Activated gamma-delta T cell treated with Interleukin-2 at 50 U/mL for 16 hours (primary cell): ENCODE results near the gene PLCB3.

Experiments
- DNase-seq: peaks from one replicate; pipeline ENCODE4 v3.0.0-alpha.2; 2020

PLCB3 gene

GRCh38 chr11:64251016-64251752 is at the start of gene PLCB3:
Gene PLCB3 (plus strand): TSS chr11:64251530. CDS start chr11:64251650, 120 bp downstream.
- DNase-seq: peak; percentile 59

DNA sequence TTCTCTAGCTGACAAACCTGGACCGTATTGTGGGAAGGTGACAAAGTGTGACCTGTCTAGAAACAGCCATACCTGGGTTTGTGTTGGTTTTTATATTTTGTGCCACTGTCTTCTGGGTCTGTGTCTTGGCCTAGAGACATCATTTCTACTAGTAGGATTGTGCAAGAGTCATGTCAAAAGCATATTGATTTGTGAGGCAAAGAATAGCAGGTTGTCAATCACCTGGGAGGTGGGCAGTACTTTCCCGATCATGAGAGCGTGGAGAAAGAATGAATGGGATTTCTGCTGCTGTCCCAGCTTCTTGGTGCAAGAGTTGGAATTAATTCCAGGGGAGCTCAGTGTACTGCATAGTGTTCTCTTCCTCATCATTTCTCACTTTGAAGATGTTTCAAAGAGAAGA is 49.8 kb upstream of the PLCB3 start:
- DNase-seq: no peak

DNA sequence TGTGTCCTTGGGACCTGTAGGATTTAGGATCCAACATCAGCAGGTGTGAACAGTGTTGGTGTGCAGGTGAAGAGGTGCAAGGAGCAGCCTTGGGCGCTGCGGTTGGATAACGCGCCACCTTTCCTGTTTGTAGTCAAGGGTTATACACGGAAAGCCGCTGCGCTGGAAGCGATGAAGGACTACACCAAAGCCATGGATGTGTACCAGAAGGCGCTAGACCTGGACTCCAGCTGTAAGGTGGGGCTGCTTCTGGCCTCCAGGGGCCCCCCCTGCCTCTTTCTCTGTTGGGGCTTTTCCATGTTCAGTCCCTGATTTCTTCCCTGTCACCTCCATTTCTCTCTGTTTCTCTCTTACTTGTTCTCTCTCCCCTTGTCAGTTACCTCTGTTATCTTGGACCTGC is 48.3 kb upstream of the PLCB3 start:
- no peak for DNase-seq

GRCh38 chr11:64203421-64204079 is 47.8 kb upstream of the PLCB3 start:
- DNase-seq: no peak

GRCh38 chr11:64204080-64204440 is 47.3 kb upstream of the PLCB3 start:
- no peak for DNase-seq

DNA sequence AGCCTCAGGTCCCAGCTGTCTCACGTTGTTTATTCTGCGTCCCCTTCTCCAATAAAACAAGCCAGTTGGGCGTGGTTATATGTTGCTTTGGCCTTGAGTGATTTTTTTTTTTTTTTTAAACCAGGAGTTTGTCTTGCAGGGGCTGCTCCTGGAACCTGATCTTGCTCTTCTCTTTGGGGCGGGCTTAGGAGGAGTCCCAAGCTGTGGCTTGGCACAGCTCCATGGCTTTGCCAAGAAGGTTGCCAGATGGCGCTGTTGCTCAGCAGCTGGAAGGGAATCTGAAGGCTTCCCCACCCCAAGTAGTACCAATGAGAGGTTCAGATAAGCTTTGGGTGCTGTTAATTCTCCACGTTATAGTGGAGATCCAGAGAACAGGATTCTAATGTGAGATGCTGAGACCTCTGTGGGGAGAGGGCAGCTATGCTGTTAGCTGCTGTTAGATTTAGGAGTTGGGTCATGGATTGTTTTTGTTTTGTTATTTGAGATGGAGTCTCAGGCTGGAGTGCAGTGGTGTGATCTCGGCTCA is 46.8 kb upstream of the PLCB3 start:
- DNase-seq: peak; percentile 81

- peak; percentile 66 for DNase-seq
Measured at GRCh38 chr11:64206457-64207255, 44.7 kb upstream of the PLCB3 start, which contains the start of gene FERMT3. Gene FERMT3 (plus strand): TSS chr11:64206721. CDS start chr11:64207365, 644 bp downstream.

DNA sequence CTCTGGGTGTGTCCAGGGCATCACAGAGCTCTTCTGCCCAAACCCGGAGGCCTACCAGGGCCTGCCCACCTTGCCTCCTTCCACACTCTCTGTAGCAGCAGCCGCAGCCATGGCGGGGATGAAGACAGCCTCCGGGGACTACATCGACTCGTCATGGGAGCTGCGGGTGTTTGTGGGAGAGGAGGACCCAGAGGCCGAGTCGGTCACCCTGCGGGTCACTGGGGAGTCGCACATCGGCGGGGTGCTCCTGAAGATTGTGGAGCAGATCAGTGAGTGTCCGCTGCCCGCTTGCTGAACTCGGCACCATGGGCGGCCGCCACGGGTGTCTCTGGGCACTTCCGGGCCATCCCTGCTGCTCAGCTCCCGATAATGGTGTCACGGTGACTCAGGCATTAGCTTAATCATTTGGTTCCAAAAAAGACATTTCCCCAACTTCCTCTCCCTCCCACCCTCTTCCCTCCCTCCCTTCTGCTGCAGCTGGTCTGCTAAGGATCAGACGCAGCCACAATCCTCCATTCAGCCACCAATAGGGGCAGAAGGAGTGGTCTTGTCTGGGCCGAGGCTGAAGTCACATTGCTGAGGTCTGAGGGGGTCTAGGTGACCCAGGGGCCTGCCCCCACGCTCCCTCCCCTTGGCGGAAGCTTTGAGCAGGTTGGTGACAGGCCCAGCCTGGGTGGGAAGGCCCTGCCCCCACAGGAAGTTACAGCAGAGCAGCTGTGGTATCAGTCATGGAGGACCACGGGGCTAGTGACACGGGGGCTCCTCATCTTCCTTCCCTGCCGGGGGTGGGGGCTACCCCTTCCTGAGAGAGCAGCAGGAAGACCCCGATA is 43.9 kb upstream of the PLCB3 start:
- DNase-seq: peak; percentile 77

GRCh38 chr11:64208086-64208795 is 43.1 kb upstream of the PLCB3 start:
- no peak for DNase-seq

- DNase-seq: no peak
Measured at GRCh38 chr11:64208796-64209562, 42.4 kb upstream of the PLCB3 start.

GRCh38 chr11:64209563-64209843 is 41.8 kb upstream of the PLCB3 start:
- no peak for DNase-seq

GRCh38 chr11:64210301-64211020 is 40.9 kb upstream of the PLCB3 start:
- DNase-seq: no peak

- no peak for DNase-seq
Measured at GRCh38 chr11:64211181-64211872, 40.0 kb upstream of the PLCB3 start.

DNA sequence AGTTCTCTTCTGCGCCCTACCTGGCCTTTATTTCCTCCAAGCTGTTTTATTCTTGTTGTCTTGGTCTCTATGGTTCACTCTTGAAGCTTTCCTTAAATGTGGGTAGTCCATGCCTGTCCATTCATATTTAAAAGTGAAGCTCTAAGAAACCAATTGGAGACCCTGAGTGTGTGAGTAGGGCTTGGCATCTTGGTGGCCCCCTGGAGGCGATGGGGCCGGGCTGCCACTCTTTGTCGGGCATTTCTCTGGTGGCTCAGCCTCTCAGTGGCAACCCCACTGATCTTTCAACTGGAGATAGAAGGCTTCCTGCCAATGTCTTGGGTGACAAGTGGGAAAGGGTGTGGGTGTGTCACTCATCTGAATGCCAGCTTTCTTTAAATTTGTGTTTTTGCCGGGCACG is 34.5 kb upstream of the PLCB3 start:
- no peak for DNase-seq

- no peak for DNase-seq
Measured at GRCh38 chr11:64218628-64219353, 32.5 kb upstream of the PLCB3 start.

GRCh38 chr11:64219354-64219684 is 32.0 kb upstream of the PLCB3 start:
- no peak for DNase-seq

GRCh38 chr11:64219755-64220154 is 31.6 kb upstream of the PLCB3 start:
- no peak for DNase-seq

DNA sequence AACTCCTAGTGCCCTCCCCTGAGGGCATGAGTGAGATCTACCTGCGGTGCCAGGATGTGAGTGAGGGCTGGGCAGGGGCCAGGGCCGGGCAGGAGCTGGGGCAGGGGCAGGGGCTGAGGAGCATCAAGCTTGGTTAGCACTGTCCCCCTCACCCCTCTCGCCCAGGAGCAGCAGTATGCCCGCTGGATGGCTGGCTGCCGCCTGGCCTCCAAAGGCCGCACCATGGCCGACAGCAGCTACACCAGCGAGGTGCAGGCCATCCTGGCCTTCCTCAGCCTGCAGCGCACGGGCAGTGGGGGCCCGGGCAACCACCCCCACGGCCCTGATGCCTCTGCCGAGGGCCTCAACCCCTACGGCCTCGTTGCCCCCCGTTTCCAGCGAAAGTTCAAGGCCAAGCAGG is 31.1 kb upstream of the PLCB3 start:
- no peak for DNase-seq

DNA sequence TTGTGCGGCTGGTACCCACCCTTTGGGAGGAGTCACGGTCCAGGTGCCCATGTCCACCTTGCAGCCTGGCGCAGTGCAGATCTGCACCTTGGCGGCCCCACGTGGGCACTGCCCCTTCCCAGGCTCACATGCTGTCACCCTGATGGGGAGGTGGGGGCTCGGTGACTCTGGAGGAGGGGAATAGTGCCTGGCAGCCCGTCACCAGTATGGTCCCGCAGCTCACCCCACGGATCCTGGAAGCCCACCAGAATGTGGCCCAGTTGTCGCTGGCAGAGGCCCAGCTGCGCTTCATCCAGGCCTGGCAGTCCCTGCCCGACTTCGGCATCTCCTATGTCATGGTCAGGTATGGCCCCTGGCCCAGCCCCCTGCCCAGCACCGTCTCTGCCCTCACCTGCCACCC is 30.5 kb upstream of the PLCB3 start:
- DNase-seq: no peak

GRCh38 chr11:64222651-64223000 is 28.7 kb upstream of the PLCB3 start:
- no peak for DNase-seq
